ENCODE results near the gene OSBPL3.

The OSBPL3 gene

GRCh38 chr7:24902276-24902675 lies 77.7 kb downstream of the OSBPL3 start:
- H3K4me2 ChIP-seq (ENCODE audit: low read length): peak overlapping the region; percentile 16
- H3K9me3 ChIP-seq (replicated peaks; ENCODE audit: low read length): no peaks in the 10 kb centered on the region
- no peak overlapping the region for H3K9ac ChIP-seq (ENCODE audit: low read depth, low read length)
- peaks cover 54% of the 10 kb centered on the region for H3K4me1 ChIP-seq (ENCODE audit: control insufficient read depth, insufficient read depth, low read length)
- no peaks in the 10 kb centered on the region for H3K27me3 ChIP-seq (ENCODE audit: control insufficient read depth, insufficient read depth, low read length)
- H3K4me3 ChIP-seq (ENCODE audit: low read length): no peak overlapping the region
- H3K36me3 ChIP-seq (ENCODE audit: insufficient read depth, low read length): no peaks in the 10 kb centered on the region

GRCh38 chr7:24899905-24900304 lies 80.1 kb downstream of the OSBPL3 start:
- H3K4me1 ChIP-seq (ENCODE audit: control insufficient read depth, insufficient read depth, low read length): peaks cover 31% of the 10 kb centered on the region
- H3K4me3 ChIP-seq (ENCODE audit: low read length): no peak overlapping the region
- H3K27me3 ChIP-seq (ENCODE audit: control insufficient read depth, insufficient read depth, low read length): no peaks in the 10 kb centered on the region
- H3K9me3 ChIP-seq (replicated peaks; ENCODE audit: low read length): no peaks in the 10 kb centered on the region
- no peak overlapping the region for H3K9ac ChIP-seq (ENCODE audit: low read depth, low read length)
- no peak overlapping the region for H3K4me2 ChIP-seq (ENCODE audit: low read length)
- no peaks in the 10 kb centered on the region for H3K36me3 ChIP-seq (ENCODE audit: insufficient read depth, low read length)

DNA sequence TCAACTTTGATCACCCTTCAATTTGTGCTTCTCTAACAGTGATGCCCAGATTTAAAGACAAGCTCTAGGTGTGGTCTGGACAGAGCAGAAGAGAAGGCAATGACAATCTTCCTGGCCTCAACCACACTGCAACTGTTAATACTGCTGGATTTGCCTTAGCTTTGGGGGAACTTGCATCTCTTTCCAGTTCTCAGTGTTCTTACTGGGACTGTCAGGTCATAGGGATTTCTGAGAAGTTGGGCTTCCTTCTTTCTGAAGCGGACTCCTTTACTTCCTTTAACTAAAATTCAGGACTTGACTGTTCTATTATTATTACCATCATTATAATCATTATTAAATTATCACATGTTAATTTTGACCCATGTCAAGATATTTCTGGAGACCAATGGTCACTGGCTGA lies 80.8 kb downstream of the OSBPL3 start:
- no peaks in the 10 kb centered on the region for H3K36me3 ChIP-seq (ENCODE audit: insufficient read depth, low read length)
- no peak overlapping the region for H3K4me3 ChIP-seq (ENCODE audit: low read length)
- H3K4me1 ChIP-seq (ENCODE audit: control insufficient read depth, insufficient read depth, low read length): peaks cover 26% of the 10 kb centered on the region
- H3K9me3 ChIP-seq (replicated peaks; ENCODE audit: low read length): no peaks in the 10 kb centered on the region
- peak overlapping the region; percentile 3 for H3K4me2 ChIP-seq (ENCODE audit: low read length)
- no peak overlapping the region for H3K9ac ChIP-seq (ENCODE audit: low read depth, low read length)
- no peaks in the 10 kb centered on the region for H3K27me3 ChIP-seq (ENCODE audit: control insufficient read depth, insufficient read depth, low read length)

GRCh38 chr7:24898691-24899090 lies 81.3 kb downstream of the OSBPL3 start:
- no peaks in the 10 kb centered on the region for H3K9me3 ChIP-seq (replicated peaks; ENCODE audit: low read length)
- H3K4me1 ChIP-seq (ENCODE audit: control insufficient read depth, insufficient read depth, low read length): peaks cover 26% of the 10 kb centered on the region
- H3K9ac ChIP-seq (ENCODE audit: low read depth, low read length): no peak overlapping the region
- no peak overlapping the region for H3K4me3 ChIP-seq (ENCODE audit: low read length)
- peak overlapping the region; percentile 22 for H3K4me2 ChIP-seq (ENCODE audit: low read length)
- no peaks in the 10 kb centered on the region for H3K27me3 ChIP-seq (ENCODE audit: control insufficient read depth, insufficient read depth, low read length)
- no peaks in the 10 kb centered on the region for H3K36me3 ChIP-seq (ENCODE audit: insufficient read depth, low read length)

GRCh38 chr7:24896031-24896501 lies 83.9 kb downstream of the OSBPL3 start:
- peaks cover 16% of the 10 kb centered on the region for H3K4me1 ChIP-seq (ENCODE audit: control insufficient read depth, insufficient read depth, low read length)

DNA sequence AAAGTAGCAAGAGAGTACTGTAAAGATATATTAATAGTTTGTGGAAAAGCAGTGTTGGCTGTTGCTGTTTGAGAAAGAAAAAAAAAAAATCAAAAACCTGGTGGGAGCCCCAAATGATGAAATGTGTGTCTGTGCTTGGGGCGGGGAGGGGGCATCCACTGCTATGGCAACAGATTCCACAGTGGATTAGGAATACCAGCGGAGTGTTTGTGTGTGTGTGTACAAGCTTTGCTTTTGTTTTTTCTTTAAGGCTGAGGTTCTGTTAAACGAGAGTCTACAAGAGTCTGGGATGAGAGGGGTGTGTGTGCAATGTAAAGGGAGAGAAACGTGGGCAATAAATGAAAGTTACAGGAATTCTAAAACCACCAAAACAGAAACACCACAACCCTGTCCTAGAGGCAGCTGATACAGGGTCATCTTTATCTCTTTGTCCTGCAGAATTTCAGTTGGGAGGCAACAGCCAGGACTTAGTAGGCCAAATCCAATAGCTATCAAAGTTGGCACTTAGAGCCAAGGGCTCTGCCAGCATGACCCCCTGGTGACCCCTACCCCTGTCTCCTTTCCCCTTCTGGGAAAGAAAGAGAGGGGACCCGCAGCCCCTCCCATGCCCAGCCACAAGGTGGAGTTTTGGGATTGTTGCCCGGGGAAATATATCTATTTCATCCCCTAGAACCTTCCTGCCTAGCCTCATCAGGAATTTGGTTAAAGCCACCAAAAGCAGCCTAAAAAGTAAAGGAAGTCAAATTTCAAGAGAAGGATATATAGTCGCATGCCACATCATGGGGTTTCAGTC lies 85.4 kb downstream of the OSBPL3 start:
- no peaks in the 10 kb centered on the region for H3K36me3 ChIP-seq (ENCODE audit: insufficient read depth, low read length)
- no peak overlapping the region for H3K4me2 ChIP-seq (ENCODE audit: low read length)
- H3K4me1 ChIP-seq (ENCODE audit: control insufficient read depth, insufficient read depth, low read length): peaks cover 16% of the 10 kb centered on the region
- no peak overlapping the region for H3K4me3 ChIP-seq (ENCODE audit: low read length)
- no peak overlapping the region for H3K9ac ChIP-seq (ENCODE audit: low read depth, low read length)
- no peaks in the 10 kb centered on the region for H3K27me3 ChIP-seq (ENCODE audit: control insufficient read depth, insufficient read depth, low read length)
- H3K9me3 ChIP-seq (replicated peaks; ENCODE audit: low read length): no peaks in the 10 kb centered on the region

More at GRCh38 chr7:24896031-24896501, 83.9 kb downstream of the OSBPL3 start:
- no peak overlapping the region for H3K4me3 ChIP-seq (ENCODE audit: low read length)
- no peaks in the 10 kb centered on the region for H3K27me3 ChIP-seq (ENCODE audit: control insufficient read depth, insufficient read depth, low read length)
- no peak overlapping the region for H3K4me2 ChIP-seq (ENCODE audit: low read length)
- no peak overlapping the region for H3K9ac ChIP-seq (ENCODE audit: low read depth, low read length)
- no peaks in the 10 kb centered on the region for H3K36me3 ChIP-seq (ENCODE audit: insufficient read depth, low read length)
- H3K9me3 ChIP-seq (replicated peaks; ENCODE audit: low read length): no peaks in the 10 kb centered on the region

- no peaks in the 10 kb centered on the region for H3K9me3 ChIP-seq (replicated peaks; ENCODE audit: low read length)
These were observed 88.7 kb downstream of the OSBPL3 start for GRCh38 chr7:24891311-24891735.

DNA sequence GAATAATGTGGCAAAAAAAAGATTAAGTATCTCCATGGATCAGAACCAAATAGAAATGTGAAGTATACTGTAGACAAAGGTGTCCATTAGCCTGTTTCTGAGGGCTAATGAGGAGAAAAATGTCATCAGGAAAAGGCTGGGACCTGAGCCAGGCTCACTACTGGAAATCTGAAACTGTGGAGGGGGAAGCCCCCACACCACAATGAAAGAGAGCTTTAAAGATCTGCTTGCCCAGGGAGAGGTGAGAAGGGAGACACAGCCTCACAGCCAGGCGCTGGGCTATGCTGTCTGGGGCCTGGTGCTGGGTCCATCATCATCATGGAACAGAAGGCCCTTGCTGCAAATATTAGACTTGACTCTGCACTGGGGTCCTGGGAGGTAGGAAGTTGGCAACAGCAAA lies 90.4 kb downstream of the OSBPL3 start:
- no peak overlapping the region for H3K4me3 ChIP-seq (ENCODE audit: low read length)
- no peak overlapping the region for H3K4me2 ChIP-seq (ENCODE audit: low read length)
- no peaks in the 10 kb centered on the region for H3K9me3 ChIP-seq (replicated peaks; ENCODE audit: low read length)
- H3K9ac ChIP-seq (ENCODE audit: low read depth, low read length): no peak overlapping the region
- H3K4me1 ChIP-seq (ENCODE audit: control insufficient read depth, insufficient read depth, low read length): peaks cover 14% of the 10 kb centered on the region
- H3K27me3 ChIP-seq (ENCODE audit: control insufficient read depth, insufficient read depth, low read length): no peaks in the 10 kb centered on the region
- no peaks in the 10 kb centered on the region for H3K36me3 ChIP-seq (ENCODE audit: insufficient read depth, low read length)

More at GRCh38 chr7:24891311-24891735, 88.7 kb downstream of the OSBPL3 start:
- no peak overlapping the region for H3K9ac ChIP-seq (ENCODE audit: low read depth, low read length)
- no peak overlapping the region for H3K4me3 ChIP-seq (ENCODE audit: low read length)
- H3K4me2 ChIP-seq (ENCODE audit: low read length): no peak overlapping the region
- peaks cover 4% of the 10 kb centered on the region for H3K4me1 ChIP-seq (ENCODE audit: control insufficient read depth, insufficient read depth, low read length)
- no peaks in the 10 kb centered on the region for H3K27me3 ChIP-seq (ENCODE audit: control insufficient read depth, insufficient read depth, low read length)
- no peaks in the 10 kb centered on the region for H3K36me3 ChIP-seq (ENCODE audit: insufficient read depth, low read length)

DNA sequence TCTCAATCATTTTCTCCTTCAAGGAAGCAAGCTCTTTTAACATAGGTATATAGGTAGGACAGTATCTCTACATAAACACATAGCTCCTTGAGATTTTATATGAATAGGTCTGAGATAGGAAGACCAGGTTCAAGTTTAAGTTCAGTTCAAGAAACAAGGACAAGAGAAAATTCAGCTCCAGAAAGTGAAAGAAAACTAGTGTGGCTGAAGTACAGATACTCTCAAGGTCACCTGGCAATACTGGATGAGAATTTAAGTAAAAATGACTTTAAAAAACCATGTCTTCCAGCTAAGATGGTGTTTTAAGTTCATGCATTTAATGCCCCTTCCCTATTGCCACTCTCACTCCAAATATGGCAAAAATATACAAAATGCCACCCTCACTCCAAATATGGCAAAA lies 91.3 kb downstream of the OSBPL3 start:
- H3K4me1 ChIP-seq (ENCODE audit: control insufficient read depth, insufficient read depth, low read length): peaks cover 24% of the 10 kb centered on the region
- H3K36me3 ChIP-seq (ENCODE audit: insufficient read depth, low read length): no peaks in the 10 kb centered on the region
- H3K4me3 ChIP-seq (ENCODE audit: low read length): no peak overlapping the region
- no peaks in the 10 kb centered on the region for H3K27me3 ChIP-seq (ENCODE audit: control insufficient read depth, insufficient read depth, low read length)
- no peak overlapping the region for H3K9ac ChIP-seq (ENCODE audit: low read depth, low read length)
- H3K9me3 ChIP-seq (replicated peaks; ENCODE audit: low read length): no peaks in the 10 kb centered on the region
- H3K4me2 ChIP-seq (ENCODE audit: low read length): no peak overlapping the region

GRCh38 chr7:24885716-24886115 lies 94.3 kb downstream of the OSBPL3 start:
- Histone ChIP-seq H3K4me3 (ENCODE audit: low read length) (no peak overlapping the region), H3K36me3 (ENCODE audit: insufficient read depth, low read length) (no peaks in the 10 kb centered on the region), H3K9me3 (replicated peaks; ENCODE audit: low read length) (no peaks in the 10 kb centered on the region), H3K4me1 (ENCODE audit: control insufficient read depth, insufficient read depth, low read length) (peaks cover 33% of the 10 kb centered on the region), H3K9ac (ENCODE audit: low read depth, low read length) (no peak overlapping the region), H3K27me3 (ENCODE audit: control insufficient read depth, insufficient read depth, low read length) (no peaks in the 10 kb centered on the region), H3K4me2 (ENCODE audit: low read length) (no peak overlapping the region)

- Histone ChIP-seq H3K9ac (ENCODE audit: low read depth, low read length) (no peak overlapping the region), H3K4me3 (ENCODE audit: low read length) (no peak overlapping the region), H3K4me2 (ENCODE audit: low read length) (no peak overlapping the region), H3K4me1 (ENCODE audit: control insufficient read depth, insufficient read depth, low read length) (peaks cover 33% of the 10 kb centered on the region), H3K36me3 (ENCODE audit: insufficient read depth, low read length) (no peaks in the 10 kb centered on the region), H3K27me3 (ENCODE audit: control insufficient read depth, insufficient read depth, low read length) (no peaks in the 10 kb centered on the region), H3K9me3 (replicated peaks; ENCODE audit: low read length) (no peaks in the 10 kb centered on the region)
These were observed 94.7 kb downstream of the OSBPL3 start for GRCh38 chr7:24885305-24885704.

DNA sequence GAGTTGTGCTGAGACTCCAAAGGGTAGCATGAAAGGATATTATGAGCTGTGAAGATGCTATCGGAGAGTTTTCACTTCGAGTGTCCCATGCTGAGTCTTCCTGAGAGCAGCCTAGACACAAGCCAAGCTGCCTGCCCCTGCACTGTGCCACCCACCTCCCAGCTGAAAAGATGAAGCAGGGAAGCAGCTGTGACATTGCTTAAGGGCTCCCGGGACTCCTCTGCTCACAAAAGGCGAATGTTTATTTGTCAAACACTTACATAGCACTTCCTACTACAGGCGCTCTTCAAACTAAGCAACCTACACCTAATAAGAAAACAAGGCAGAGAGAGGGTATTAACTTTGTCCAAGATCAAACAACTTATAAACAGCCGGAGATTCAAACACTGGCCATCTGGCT lies 95.6 kb downstream of the OSBPL3 start:
- H3K27me3 ChIP-seq (ENCODE audit: control insufficient read depth, insufficient read depth, low read length): no peaks in the 10 kb centered on the region
- H3K4me1 ChIP-seq (ENCODE audit: control insufficient read depth, insufficient read depth, low read length): peaks cover 33% of the 10 kb centered on the region
- no peaks in the 10 kb centered on the region for H3K36me3 ChIP-seq (ENCODE audit: insufficient read depth, low read length)
- no peaks in the 10 kb centered on the region for H3K9me3 ChIP-seq (replicated peaks; ENCODE audit: low read length)
- no peak overlapping the region for H3K4me2 ChIP-seq (ENCODE audit: low read length)
- no peak overlapping the region for H3K4me3 ChIP-seq (ENCODE audit: low read length)
- no peak overlapping the region for H3K9ac ChIP-seq (ENCODE audit: low read depth, low read length)
